Hepatocyte (in vitro differentiated cells): ENCODE results near the gene CRABP2. TPM values are rescaled to one million over a fixed set of nuclear protein-coding genes. Genes with fewer than 3 reads are reported as not detected.
A peak's percentile ranks its signal among the peaks of the same experiment; 100 is the strongest.

Experiments
- DNase-seq: peaks from one replicate; pipeline ENCODE4 v3.0.0-alpha.2; 2016; ENCODE audit warnings: low spot score
- H2AFZ ChIP-seq: fragments of 200-600 bp; sonication (generic); 2 replicates; pipeline ENCODE4 v1.6.0; 2016; ENCODE audit warnings: antibody characterized with exemption, mild to moderate bottlenecking
- H3K27ac ChIP-seq: fragments of 200-600 bp; sonication (generic); 2 replicates; pipeline ENCODE4 v1.5.1; 2016; ENCODE audit warnings: mild to moderate bottlenecking
- H3K27me3 ChIP-seq: fragments of 200-600 bp; sonication (generic); 2 replicates; pipeline ENCODE4 v1.6.1; 2016
- H3K36me3 ChIP-seq: fragments of 200-600 bp; sonication (generic); replicated peaks from 2 replicates; pipeline ENCODE4 v1.5.1; 2016; ENCODE audit warnings: low read depth; ENCODE audit not compliant: insufficient read depth
- H3K4me1 ChIP-seq: fragments of 200-600 bp; sonication (generic); 2 replicates; pipeline ENCODE4 v1.5.1; 2016; ENCODE audit warnings: mild to moderate bottlenecking, moderate library complexity; ENCODE audit not compliant: insufficient read depth
- H3K4me2 ChIP-seq: fragments of 200-600 bp; sonication (generic); 2 replicates; pipeline ENCODE4 v1.6.0; 2016
- H3K4me3 ChIP-seq: fragments of 200-600 bp; sonication (generic); 2 replicates; pipeline ENCODE4 v1.5.1; 2016; ENCODE audit warnings: mild to moderate bottlenecking
- H3K79me2 ChIP-seq: fragments of 200-600 bp; sonication (generic); 2 replicates; pipeline ENCODE4 v1.6.0; 2017; ENCODE audit warnings: mild to moderate bottlenecking
- H3K9me2 ChIP-seq: fragments of 200-600 bp; sonication (generic); replicated peaks from 2 replicates; pipeline ENCODE4 v1.6.0; 2017; ENCODE audit warnings: mild to moderate bottlenecking; ENCODE audit not compliant: insufficient read depth
- H3K9me3 ChIP-seq: fragments of 200-600 bp; sonication (generic); 2 replicates; pipeline ENCODE4 v1.5.1; 2016; ENCODE audit warnings: low read depth, mild to moderate bottlenecking
- H4K20me1 ChIP-seq: fragments of 200-600 bp; sonication (generic); 2 replicates; pipeline ENCODE4 v1.6.0; 2016; ENCODE audit warnings: mild to moderate bottlenecking; ENCODE audit not compliant: insufficient read depth, poor library complexity, severe bottlenecking
- EZH2 ChIP-seq: fragments of 200-600 bp; sonication (generic); IDR thresholded peaks from 2 replicates; pipeline ENCODE4 v1.6.1; 2016; ENCODE audit warnings: antibody characterized with exemption, mild to moderate bottlenecking, borderline replicate concordance
- EZH2phosphoT487 ChIP-seq: fragments of 200-600 bp; sonication (generic); IDR thresholded peaks from one replicate; pipeline ENCODE4 v1.6.1; 2018; ENCODE audit warnings: antibody characterized with exemption, mild to moderate bottlenecking, low read depth, moderate library complexity; ENCODE audit not compliant: unreplicated experiment, severe bottlenecking
- whole genome bisulfite sequencing: methylation state at CpG from one replicate; pipeline ENCODE4 v1.1.6; 2016; ENCODE audit warnings: low lambda C conversion rate; ENCODE audit errors: missing lambda C conversion rate; 5-methylcytosine and 5-hydroxymethylcytosine counted together
- polyA plus RNA-seq: library from polyadenylated mRNA; unstranded; fragments of >200 nt; fragmentation: Nextera tagmentation; extraction: Ambion mirVana; gene quantifications from 2 replicates; pipeline ENCODE4 v1.2.1, GENCODE V29; 2016
- total RNA-seq: library from RNA; depleted of rRNA; stranded (reverse); fragments of >200 nt; gene quantifications from 2 replicates; pipeline ENCODE4 v1.2.3, GENCODE V29; 2014
- TF ChIP-seq, protein P1 (sequence below): fragments of 200-600 bp; sonication (generic); IDR thresholded peaks from 2 replicates; pipeline ENCODE4 v1.5.1; 2016; ENCODE audit warnings: antibody characterized with exemption, mild to moderate bottlenecking; ENCODE audit not compliant: poor library complexity

The CRABP2 gene
- total and polyA plus RNA-seq, 2 experiments from 2014 or later = 93.5 to 171 TPM

DNA sequence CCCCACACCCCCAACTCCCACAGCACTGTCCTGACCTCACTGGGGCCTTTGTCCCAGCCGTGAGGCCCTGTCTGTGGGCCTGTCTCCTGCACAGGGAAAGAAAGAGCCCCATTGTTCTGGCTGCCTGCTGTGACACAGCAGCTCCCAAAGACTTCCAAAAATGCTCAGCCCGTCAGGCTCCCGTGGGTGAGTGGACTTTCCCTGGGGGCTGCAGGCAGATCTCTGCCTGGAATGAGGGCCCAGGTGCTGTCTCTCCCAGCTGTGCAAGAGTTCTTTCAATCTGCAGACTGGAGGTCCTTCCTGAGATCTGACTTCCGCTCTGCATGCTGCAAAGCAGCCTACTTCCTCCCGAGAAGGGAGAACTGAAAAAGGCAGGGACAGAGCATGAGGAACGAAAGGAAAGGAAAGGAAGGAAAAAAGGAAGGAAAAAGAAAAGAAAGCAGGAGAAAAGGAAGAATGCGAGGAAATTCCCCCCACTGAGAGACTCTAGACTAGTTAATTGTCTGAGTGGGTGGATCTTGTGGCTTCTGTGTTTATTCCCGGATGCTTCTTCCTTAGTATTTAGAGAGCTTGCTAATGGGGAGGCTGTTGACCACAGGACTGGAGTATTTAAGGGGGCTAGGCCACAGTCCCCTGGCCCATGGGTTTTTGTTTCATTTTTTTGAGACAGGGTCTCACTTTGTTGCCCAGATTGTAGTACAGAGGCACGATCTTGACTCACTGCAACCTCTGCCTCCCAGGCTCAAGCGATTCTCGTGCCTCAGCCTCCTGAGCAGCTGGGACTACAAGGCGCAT is 43.2 kb downstream of the CRABP2 start:
- H3K27me3 ChIP-seq = peaks cover 2% of the 10 kb centered on the region
- H3K4me3 ChIP-seq = no peak overlapping the region
- H3K4me2 ChIP-seq = peak overlapping the region; percentile 34
- no peaks in the 10 kb centered on the region for H3K9me3 ChIP-seq
- no peaks in the 10 kb centered on the region for H4K20me1 ChIP-seq
- peaks cover 70% of the 10 kb centered on the region for H3K4me1 ChIP-seq
- no peaks in the 10 kb centered on the region for H3K36me3 ChIP-seq
- no peak overlapping the region for H2AFZ ChIP-seq
- 65% methylated on average over 12 of the region's 12 CpGs for WGBS
- no peak for DNase-seq
- TF ChIP-seq, protein P1, sequence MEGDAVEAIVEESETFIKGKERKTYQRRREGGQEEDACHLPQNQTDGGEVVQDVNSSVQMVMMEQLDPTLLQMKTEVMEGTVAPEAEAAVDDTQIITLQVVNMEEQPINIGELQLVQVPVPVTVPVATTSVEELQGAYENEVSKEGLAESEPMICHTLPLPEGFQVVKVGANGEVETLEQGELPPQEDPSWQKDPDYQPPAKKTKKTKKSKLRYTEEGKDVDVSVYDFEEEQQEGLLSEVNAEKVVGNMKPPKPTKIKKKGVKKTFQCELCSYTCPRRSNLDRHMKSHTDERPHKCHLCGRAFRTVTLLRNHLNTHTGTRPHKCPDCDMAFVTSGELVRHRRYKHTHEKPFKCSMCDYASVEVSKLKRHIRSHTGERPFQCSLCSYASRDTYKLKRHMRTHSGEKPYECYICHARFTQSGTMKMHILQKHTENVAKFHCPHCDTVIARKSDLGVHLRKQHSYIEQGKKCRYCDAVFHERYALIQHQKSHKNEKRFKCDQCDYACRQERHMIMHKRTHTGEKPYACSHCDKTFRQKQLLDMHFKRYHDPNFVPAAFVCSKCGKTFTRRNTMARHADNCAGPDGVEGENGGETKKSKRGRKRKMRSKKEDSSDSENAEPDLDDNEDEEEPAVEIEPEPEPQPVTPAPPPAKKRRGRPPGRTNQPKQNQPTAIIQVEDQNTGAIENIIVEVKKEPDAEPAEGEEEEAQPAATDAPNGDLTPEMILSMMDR = no peak
- TF ChIP-seq EZH2phosphoT487 = no peak
- no peak for TF ChIP-seq EZH2
- H3K27ac ChIP-seq = peak overlapping the region; percentile 82
- H3K9me2 ChIP-seq = no peaks in the 10 kb centered on the region
- H3K79me2 ChIP-seq = no peaks in the 10 kb centered on the region

DNA sequence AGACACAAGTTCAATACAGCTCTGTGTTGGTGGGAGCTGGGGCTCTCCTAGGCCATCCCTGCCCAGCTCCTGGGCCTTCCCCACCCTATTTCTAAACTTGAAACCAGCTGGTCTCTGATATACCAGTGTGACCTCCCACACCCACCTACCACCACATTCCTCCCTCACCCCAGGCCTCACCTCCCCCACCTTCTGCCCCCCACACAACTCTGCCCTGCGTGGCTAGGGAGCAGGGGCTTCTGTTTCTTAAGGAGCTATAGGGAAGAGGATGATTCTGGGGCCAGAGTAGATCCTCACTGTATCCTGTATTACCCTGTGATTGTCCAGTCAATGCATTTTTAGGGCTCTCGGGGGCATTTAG is 44.7 kb downstream of the CRABP2 start:
- 68% methylated on average over 2 of the region's 2 CpGs for WGBS
- H3K79me2 ChIP-seq = no peaks in the 10 kb centered on the region
- DNase-seq = no peak
- H3K27me3 ChIP-seq = peaks cover 16% of the 10 kb centered on the region
- no peak overlapping the region for H3K4me3 ChIP-seq
- H3K4me1 ChIP-seq = peaks cover 75% of the 10 kb centered on the region
- H3K4me2 ChIP-seq = peak overlapping the region; percentile 65
- TF ChIP-seq EZH2 = no peak
- no peak for TF ChIP-seq EZH2phosphoT487
- TF ChIP-seq, protein P1 = no peak
- no peaks in the 10 kb centered on the region for H4K20me1 ChIP-seq
- no peak overlapping the region for H2AFZ ChIP-seq
- no peaks in the 10 kb centered on the region for H3K36me3 ChIP-seq
- peak overlapping the region; percentile 93 for H3K27ac ChIP-seq
- no peaks in the 10 kb centered on the region for H3K9me2 ChIP-seq
- H3K9me3 ChIP-seq = no peaks in the 10 kb centered on the region

DNA sequence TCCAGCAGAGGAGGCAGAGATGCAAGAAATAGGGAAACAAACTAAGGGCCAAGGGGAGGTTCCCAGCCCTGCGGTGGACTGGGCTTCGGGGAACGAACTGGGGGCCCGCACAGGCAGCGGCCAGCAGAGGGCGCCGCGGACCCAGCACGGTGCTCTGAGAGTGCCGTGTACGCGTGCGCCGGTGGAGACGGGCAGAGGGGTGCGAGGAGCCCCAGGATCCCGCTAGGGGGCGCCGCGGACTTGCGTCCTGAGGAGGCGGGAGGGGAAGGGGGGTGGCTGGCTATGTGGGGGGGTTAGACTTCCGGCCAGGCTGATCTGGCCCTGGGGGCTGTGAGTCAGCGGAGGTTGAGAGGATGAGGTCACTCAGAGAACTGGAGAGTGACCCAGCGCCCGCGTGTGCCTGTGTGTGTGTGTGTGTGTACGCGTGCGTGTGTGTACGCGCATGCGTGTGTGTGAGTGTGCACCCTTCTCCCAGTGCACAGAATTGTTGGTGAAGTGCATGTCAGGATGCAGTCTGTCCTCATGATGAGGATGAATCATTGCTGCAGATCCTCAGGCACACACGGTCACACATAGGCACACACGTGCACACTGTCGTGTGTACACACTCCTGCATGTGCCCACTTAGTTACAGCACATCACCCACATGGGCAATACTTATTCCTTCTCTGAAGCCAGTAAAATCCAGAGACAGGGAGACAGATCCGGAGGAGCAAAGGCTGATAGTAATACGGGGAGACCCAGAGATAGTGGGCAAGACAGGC is 45.2 kb downstream of the CRABP2 start:
- H2AFZ ChIP-seq = no peak overlapping the region
- DNase-seq = peak; percentile 98
- H3K4me1 ChIP-seq = peaks cover 70% of the 10 kb centered on the region
- TF ChIP-seq, protein P1 = peak; percentile 100
- TF ChIP-seq EZH2 (no peak), EZH2phosphoT487 (no peak)
- H3K27ac ChIP-seq = peak overlapping the region; percentile 93
- no peaks in the 10 kb centered on the region for H3K36me3 ChIP-seq
- no peak overlapping the region for H3K4me3 ChIP-seq
- no peaks in the 10 kb centered on the region for H4K20me1 ChIP-seq
- 14% methylated on average over 36 of the region's 38 CpGs for WGBS
- no peaks in the 10 kb centered on the region for H3K9me2 ChIP-seq
- H3K79me2 ChIP-seq = no peaks in the 10 kb centered on the region
- H3K4me2 ChIP-seq = peak overlapping the region; percentile 68
- no peaks in the 10 kb centered on the region for H3K9me3 ChIP-seq
- H3K27me3 ChIP-seq = peaks cover 21% of the 10 kb centered on the region
